Body of pancreas (tissue), 4 donors: Measurements from ENCODE around the gene MT1A.

Source experiments
- CTCF ChIP-seq, 7 experiments: fragments of 450-650 bp in 4 of 7; fragments of 200-600 bp in 3 of 7; sonication (generic) in 3 of 7; IDR thresholded peaks; one replicate each; pipeline ENCODE4 v1.5.1; 2016 to 2019; ENCODE audit warnings: antibody characterized with exemption in 7 of 7
- POLR2A ChIP-seq, 3 donors: fragments of 450-650 bp; IDR thresholded peaks; one replicate each; pipeline ENCODE4 v1.6.1; 2016; ENCODE audit warnings: antibody characterized with exemption in 3 of 3, mild to moderate bottlenecking in 2 of 3

GRCh38 chr16:56609463-56609921 is 29.0 kb upstream of the MT1A start:
- peak in 1 of 3 donors; percentile 15 for TF ChIP-seq POLR2A (IDR thresholded peaks at IDR 0.05)
- peak in 2 of 7 experiments; percentile 8 to 11 for TF ChIP-seq CTCF (IDR thresholded peaks at IDR 0.05)
